SK-N-SH (cell line): ENCODE measurements around the gene SC5D.

ENCODE experiments used
- CTCF ChIP-seq: fragments of 200-600 bp; sonication (generic); IDR thresholded peaks from 2 replicates; pipeline ENCODE4 v1.6.1; 2017; ENCODE audit warnings: antibody characterized with exemption, mild to moderate bottlenecking, moderate library complexity
- EP300 ChIP-seq, 2 experiments: IDR thresholded peaks; 2 replicates each; pipeline versions ENCODE4 v1.4.0 to v1.6.1; 2012; ENCODE audit warnings: borderline replicate concordance in 1 of 2, low read depth in 1 of 2, low read length in 1 of 2
- EZH2phosphoT487 ChIP-seq: fragments of 200-600 bp; sonication (generic); IDR thresholded peaks from 2 replicates; pipeline ENCODE4 v1.6.1; 2017; ENCODE audit warnings: low read depth, mixed run types, mild to moderate bottlenecking, antibody characterized with exemption, moderate library complexity, borderline replicate concordance
- GATA2 ChIP-seq: sonication (generic); formaldehyde crosslinking; IDR thresholded peaks from 2 replicates; pipeline ENCODE4 v1.5.0; 2020; ENCODE audit warnings: mild to moderate bottlenecking, missing genetic modification reagents
- POLR2AphosphoS5 ChIP-seq: IDR thresholded peaks from 2 replicates; pipeline ENCODE4 v1.6.1; 2012; ENCODE audit warnings: low read depth, low read length
- RXRA ChIP-seq: IDR thresholded peaks from 2 replicates; pipeline ENCODE4 v1.4.0; 2012; ENCODE audit warnings: low read depth, mild to moderate bottlenecking, borderline replicate concordance
- SIN3A ChIP-seq: IDR thresholded peaks from 2 replicates; pipeline ENCODE4 v1.6.1; 2012; ENCODE audit warnings: low read depth, mild to moderate bottlenecking, low read length, moderate library complexity, borderline replicate concordance
- TAF1 ChIP-seq: IDR thresholded peaks from 2 replicates; pipeline ENCODE4 v1.6.1; 2012; ENCODE audit warnings: low read depth, mild to moderate bottlenecking, low read length, moderate library complexity, borderline replicate concordance

- TF ChIP-seq CTCF (no peak), TAF1 (no peak), POLR2AphosphoS5 (no peak), GATA2 (CRISPR knock-in tag) (no peak), EZH2phosphoT487 (no peak), EP300 (IDR thresholded peaks at IDR 0.05; ENCODE audit: borderline replicate concordance in 1 of 2, low read depth in 1 of 2, low read length in 1 of 2) (no peak), SIN3A (no peak), RXRA (no peak)
Measured at GRCh38 chr11:121270001-121270678, 22.4 kb upstream of the SC5D start.
